NCI-H1694 (cell line): ENCODE measurements around the gene LHFPL4.

ENCODE experiments used
- DNase-seq: peaks from one replicate; lab custom pipeline; 2025; lab: John Stamatoyannopoulos, UW

LHFPL4 gene

DNA sequence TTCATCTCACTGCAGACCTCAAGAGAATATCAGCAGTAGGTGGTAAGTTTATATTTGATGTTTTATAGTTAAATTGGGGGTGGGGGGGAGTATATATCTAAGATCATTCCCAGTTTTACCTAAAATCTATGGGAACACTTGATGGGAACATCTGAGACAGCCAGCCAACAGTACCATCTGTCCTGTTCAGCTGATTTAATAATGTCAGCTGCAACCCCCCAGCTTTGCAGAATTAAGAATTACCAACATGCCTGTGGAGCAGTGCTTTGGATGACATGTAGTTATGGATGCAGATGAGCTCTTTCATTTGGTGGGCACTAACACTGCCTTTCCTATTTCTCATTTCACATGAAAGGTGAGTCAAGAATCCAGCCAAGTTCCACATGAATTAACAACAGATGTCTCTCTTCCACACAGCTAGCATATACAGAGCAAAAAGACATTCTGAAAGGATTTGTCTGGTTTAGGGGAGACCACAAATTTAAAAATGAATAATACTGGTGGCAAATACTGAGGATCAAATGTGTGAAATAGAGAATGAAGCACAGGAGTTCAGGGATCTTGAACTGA, 80.0 kb downstream of the LHFPL4 start:
- no peak for DNase-seq

GRCh38 chr3:9469986-9470385, 83.6 kb downstream of the LHFPL4 start:
- no peak for DNase-seq

- DNase-seq, result no peak
Observed at GRCh38 chr3:9468460-9468859, 85.2 kb downstream of the LHFPL4 start.

- no peak for DNase-seq
Observed at GRCh38 chr3:9467451-9467850, 86.2 kb downstream of the LHFPL4 start.

DNA sequence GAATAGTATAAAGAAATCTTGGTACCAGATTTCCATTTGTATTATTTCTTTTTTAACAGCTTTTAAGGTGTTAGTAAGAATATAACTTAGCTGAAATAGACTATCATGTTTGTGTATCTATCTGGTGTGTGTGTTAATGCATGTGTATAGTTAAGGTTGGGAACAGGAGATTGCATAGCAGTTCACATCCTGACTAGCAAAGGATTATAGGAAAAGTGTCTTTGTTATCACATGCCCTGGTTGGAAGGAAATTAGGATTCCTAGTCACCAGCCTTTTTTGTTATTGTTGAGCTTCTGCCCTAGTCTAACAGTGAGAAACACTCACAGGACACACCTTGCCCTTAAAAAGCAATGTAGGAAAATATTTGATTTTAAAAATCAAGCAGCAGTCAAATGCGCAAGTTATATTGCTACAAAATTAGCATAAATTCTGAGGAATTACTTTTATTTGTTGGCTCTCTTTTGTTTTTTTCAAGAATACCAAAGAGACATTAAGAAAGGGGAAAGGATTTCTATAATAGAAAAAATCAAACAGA, 98.0 kb downstream of the LHFPL4 start:
- no peak for DNase-seq

DNA sequence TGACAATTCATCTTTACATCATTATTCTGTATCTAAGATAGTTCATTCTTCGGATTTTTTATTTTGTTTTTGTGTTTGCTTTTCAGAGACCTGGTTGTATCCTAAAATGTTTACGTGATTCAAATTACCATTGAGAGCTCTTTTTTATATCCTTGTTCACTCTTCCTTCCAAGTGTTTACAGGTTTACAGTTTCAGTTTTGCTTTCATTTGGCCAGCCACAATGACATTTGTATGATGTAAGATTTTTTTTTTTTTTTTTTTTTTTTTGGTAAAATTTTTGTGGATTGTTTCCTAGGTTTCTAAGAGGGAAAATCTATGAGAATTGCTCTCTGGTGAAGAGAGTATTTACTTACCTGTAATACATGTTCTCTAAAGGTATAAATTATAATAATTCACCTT, 101.2 kb downstream of the LHFPL4 start:
- no peak for DNase-seq

DNA sequence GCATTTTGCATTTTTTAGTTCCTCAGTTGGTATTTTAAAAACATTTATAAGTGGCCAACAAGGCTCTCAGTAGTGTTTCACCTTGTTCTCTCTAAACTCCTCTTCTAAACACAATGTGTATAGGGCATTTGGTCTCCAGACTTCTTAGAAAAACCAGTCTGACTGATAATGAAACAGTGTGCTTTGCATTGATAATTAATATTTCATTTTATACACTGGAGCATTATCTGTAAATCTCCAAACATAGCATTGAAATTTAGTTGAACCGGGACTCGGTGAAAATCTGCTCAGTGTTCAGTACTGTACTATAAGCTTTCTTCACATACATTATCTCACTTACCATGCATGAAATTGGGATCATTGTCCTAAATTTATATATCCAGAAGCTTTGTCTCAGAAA, 102.6 kb downstream of the LHFPL4 start:
- DNase-seq, result no peak

DNA sequence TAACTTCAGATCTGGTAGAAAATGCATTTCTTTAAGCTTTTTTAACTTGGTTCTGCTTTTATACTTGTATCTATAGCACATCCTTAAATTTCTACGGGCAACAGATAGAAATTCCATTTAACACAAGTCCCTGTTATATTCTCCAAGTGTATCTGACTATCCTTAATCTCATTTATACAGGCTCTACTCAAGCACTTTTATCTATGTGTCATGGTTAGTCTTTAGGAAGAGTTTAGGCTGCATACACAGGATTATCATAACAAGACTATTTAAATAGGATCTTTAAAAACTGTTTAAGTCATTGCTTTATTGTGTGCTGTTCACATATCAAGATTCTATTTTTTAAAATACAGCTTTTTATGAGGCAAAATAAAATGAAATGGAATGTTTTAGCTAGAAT, 103.5 kb downstream of the LHFPL4 start:
- DNase-seq, result no peak

DNA sequence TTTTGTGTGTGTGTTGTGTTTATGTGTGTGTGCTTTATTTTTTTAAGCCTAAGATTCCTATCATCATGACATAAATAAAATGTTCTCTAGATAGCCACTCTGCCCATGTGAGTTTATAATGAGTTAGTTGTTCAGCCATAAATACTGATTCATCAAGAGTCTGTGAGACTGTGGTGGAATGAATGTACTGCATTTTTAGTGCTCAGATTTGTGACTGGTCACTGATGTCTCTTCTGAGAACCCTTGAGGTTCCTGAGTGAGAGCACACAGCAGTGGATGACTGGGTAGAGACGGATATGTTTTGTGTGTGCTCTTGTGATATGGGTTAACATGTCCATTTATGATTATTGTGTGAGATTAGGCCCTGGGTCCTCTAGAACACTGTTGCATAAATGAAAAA, 105.0 kb downstream of the LHFPL4 start:
- no peak for DNase-seq
